RKO (cell line): ENCODE data around the gene ADAT3.

Source experiments
- DNase-seq: peaks from one replicate; pipeline ENCODE4 v3.0.0-alpha.2; 2016; ENCODE audit warnings: low spot score

The ADAT3 gene

DNA sequence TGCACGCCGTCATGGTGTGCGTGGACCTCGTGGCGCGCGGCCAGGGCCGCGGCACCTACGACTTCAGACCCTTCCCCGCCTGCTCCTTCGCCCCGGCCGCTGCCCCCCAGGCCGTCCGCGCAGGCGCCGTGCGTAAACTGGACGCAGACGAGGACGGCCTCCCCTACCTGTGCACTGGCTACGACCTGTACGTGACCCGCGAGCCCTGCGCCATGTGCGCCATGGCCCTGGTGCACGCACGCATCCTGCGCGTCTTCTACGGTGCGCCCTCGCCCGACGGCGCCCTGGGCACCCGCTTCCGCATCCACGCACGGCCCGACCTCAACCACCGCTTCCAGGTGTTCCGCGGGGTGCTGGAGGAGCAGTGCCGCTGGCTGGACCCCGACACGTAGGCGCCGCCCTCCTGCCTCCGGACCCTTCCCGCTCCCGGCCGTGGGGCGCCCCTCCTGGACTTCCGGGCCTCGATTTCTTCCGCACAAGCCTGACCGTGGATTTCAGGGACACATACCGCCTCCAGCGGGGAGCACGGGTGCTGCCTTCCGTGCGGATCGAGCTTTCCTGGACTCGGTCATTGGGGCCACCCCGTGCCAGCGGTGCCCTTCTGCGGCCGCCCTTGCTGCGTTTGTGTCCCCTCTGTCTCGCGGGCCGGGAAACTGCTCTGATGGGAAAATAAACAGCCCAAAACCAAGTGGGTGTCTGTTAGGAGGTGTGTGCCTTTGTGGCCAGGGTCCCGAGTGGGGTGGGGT is 7.7 kb downstream of the ADAT3 start:
- no peak for DNase-seq

DNA sequence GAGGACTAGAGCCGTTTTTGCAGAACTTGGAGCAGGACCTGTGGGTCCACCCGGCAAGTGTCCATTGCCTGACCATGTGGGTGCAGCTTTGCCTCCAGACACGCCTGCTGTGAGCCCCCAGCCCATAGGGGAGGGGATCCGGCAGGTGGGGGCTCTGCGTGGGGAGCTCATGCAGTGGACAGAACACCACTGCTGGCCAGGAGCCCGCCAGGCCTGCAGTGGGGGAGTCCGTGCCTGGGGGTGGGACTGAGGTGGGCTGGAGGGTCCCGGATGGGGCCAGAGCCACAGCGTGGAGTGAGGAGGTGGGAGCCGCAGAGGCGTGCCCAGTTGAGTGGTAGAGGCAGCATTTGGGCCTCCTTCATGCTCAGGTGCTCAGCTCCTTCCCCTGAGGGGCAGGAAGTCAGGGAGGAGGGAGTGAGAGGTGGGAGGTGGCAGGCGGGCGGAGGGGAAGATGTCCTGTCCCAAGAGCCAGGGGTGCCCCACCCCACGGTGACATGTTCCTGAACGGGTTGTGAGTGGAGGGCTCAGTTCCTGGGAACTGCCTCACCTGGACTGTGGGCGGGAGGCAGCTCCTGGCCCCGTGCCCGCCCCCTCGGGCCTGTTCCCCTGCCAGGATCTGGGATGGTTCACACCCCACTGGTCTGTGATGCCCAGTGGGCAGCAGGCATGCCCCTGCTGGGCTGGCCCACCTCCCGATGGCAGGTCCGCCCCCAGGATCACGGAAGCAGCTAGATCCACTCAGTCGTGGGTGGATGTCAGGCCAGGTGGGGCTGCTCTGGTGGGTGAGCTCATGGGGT is 8.8 kb downstream of the ADAT3 start:
- DNase-seq = no peak

DNA sequence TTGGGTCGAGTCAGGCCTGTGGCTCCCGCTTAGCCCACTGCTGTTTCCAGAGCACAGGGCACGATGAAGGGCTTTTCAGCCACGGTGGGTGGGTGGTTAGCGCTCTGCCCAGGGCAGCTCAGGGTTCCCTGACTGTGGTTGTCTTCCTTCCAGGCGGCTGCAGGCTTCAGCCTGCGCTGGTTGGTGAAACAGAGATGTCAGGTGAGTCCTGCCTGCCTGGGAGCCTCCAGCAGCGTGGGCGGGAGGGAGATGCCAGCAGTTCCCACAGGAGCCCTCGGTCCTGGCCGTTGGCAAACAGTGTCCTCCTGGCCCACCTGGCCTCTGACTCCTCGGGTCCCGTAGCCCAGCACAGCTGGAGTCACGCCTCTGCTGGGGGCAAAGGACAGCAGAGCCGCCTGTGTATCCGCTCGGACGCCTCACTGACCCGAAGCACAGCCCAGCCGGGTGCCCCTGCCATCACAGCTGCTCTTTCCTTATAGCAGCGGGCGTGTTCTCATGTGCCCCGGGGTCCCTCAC is 9.7 kb downstream of the ADAT3 start:
- no peak for DNase-seq

DNA sequence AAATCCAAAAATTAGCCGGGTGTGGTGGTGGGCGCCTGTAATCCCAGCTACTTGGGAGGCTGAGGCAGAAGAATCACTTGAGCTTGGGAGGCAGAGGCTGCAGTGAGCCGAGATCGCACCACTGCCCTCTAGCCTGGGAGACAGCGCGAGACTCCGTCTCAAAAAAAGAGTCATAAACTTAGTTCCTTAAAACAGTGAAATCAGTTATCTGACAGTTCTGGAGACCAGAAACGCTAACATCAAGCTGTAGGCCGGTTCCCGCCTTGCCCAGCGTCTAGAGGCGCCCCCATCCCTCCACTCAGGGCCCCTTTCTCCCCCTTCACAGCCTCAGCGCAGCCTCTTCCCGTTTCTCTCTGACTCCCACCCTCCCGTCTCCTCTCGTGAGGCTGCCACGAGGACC is 11.9 kb downstream of the ADAT3 start:
- DNase-seq = no peak

DNA sequence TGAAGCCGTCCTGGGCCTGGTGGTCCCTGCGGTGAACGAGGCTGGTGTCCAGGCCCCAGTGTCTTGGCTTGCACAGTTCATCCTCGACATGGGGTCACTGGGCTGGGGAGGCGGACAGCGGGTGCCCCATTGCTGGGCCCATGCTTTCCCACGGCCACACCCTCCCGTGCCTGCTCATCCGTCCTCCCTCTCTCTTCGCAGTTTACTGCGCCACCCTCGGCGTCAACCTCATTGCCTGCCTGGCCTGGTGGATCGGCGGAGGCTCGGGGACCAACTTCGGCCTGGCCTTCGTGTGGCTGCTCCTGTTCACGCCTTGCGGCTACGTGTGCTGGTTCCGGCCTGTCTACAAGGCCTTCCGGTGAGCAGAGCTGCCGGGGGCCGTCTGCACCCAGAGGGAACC is 12.7 kb downstream of the ADAT3 start:
- no peak for DNase-seq

DNA sequence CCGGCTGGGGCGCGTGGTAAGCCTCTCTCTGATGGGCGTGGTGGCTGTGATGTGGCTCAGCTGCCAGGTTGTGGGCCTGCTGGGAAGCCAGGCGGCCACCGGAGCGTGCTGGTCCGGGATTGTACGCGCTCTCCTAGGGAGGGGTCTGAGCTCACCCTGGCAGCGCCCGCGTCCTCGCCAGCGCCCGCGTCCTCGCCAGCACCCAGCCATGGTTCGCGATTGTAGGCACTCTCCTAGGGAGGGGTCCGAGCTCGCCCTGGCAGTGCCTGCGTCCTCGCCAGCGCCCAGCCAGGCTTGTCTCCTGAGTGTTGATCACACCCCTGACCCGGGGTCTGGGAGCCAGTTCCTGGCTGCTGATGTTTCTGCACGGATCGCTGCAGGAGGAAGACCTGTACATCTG is 13.8 kb downstream of the ADAT3 start:
- no peak for DNase-seq

DNA sequence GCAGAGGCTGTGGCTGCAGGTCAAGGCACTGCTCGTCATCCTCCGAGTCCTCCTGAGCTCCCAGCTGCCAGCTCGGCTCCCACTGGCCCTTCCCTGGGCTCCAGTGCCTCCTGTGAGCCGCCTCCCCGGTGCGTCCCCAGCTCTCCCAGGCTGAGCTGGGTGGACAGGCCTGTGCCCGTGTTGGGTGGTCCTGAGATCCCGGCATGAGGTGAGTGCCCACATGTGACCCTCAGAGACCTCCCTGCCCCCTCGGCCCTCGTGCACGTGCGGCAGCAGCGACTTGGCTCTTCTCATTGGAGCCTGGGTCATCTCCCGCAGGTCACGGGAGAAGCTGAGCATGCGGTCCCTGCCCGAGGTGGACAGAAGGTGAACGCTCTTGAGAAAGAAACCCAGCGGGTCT is 15.4 kb downstream of the ADAT3 start:
- DNase-seq = no peak

DNA sequence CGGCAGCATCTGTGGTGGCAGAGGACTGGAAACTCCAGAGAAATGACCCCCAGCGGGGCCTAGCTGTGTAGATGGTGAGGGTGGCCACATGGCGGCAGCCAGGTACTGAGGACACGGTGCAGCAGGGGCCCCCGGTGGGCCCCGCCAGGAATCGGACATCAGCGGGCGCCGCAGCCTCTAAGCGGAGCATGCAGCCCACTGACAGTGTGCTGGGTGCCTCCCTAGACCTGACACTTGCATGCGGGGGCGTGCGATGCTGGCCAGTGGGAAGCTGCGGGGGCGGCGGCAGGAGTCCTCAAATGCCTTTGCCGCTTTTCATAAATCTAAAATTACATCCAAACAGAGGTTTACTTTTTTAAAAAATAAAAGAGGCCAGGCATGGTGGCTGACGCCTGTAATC is 16.1 kb downstream of the ADAT3 start:
- no peak for DNase-seq

DNA sequence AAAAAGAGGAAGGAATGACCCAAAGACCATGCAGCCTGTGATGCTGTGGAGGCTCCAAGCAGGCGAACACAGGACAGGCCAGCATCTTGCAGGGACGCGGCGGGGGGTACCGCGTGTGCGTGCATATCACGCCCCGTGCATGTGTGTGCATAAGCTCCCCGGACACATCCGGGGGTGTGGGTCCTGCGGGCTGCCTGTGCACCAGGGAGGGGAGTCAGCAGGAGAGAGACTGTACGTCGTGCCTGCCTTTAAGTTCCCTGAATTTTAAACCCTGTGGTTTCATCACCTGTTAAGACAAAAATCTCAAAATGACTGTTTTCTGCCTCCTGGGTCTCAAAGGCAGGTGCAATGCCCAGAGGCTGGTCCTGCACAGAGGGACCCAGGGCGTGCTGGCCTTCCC is 16.6 kb downstream of the ADAT3 start:
- no peak for DNase-seq

DNA sequence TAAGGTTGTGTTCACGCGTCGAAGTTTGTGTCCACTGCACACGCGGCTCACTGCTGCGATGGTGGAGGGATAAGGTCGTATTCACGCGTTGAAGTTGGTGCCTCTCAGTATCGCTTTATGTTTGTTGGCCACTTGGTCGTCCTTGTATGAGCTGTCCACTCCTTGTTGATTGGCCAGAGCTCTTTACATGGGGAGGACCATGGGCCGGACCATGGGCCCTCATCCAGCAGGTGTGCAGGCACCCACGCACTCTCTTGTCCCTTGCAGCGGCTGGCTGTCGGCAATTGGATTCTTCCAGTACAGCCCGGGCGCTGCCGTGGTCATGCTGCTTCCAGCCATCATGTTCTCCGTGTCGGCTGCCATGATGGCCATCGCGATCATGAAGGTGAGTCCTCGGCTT is 17.6 kb downstream of the ADAT3 start:
- no peak for DNase-seq

DNA sequence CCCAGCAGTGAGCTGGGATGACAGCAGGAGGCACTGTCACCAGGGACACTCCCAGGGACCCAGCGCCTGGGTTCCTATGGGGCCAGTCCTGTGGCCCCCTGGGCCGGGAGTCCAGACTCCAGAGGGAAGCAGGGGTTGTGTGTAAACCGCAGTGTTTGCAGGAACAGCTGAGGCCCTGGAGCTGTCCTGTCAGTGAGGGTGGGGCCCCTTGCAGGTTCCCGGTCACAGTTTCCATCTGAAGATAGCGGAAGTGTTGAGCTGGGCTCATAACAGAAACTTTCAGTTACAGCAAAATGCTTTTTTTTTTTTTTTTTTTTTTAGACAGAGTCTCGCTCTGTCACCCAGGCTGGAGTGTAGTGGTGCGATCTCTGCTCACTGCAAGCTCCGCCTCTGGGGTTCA is 18.1 kb downstream of the ADAT3 start:
- DNase-seq = no peak

DNA sequence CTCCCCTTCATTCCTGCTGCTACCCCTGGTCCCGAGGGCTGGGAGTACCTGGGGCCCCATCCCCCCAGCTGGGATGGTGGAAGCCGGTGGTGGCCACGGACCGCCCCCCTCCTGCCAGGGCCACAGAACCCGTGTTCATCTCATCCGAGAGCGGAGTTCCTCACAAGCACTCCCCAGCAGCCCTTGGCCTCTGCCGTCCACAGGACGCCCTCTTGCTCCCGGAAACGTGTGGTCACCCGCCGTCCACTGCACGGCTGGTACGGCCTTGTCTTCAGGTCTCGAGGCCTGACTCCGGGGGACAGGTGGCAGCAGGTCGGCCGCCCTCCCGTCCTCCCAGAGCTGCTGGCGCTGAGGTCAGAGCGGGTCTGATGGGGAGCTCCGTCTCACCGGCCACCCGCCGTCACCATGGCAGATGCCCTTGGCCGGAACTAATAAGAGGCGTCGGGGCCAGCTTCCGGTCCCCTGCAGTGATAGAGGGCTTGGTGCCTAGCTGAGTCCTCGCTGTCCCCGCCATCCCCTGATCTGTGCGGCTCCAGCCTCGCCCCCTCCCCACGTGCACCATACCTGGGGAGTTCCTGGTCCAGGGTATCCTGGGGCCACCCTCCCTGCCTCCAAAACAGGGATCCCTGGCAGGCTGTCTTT is 19.2 kb downstream of the ADAT3 start:
- DNase-seq = no peak

DNA sequence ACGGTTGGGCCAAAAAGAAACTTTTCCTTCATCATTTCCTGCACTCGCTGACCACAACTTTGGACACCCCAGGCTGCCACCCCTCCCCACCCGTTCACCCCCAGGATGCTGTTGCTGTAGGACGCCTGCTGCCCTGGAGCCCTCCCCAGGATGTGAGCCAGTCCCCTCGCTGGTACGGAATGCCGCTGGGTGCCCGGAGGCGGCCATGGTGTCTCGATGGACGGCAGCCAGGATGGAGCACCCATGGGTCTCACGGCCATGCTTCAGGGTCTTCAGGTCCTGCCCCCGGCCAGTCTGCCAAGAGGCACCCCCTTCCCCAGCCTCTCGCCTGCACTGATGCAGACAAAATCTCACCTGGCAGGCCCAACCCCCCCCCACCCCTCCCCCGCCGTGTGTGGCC is 20.3 kb downstream of the ADAT3 start:
- no peak for DNase-seq

DNA sequence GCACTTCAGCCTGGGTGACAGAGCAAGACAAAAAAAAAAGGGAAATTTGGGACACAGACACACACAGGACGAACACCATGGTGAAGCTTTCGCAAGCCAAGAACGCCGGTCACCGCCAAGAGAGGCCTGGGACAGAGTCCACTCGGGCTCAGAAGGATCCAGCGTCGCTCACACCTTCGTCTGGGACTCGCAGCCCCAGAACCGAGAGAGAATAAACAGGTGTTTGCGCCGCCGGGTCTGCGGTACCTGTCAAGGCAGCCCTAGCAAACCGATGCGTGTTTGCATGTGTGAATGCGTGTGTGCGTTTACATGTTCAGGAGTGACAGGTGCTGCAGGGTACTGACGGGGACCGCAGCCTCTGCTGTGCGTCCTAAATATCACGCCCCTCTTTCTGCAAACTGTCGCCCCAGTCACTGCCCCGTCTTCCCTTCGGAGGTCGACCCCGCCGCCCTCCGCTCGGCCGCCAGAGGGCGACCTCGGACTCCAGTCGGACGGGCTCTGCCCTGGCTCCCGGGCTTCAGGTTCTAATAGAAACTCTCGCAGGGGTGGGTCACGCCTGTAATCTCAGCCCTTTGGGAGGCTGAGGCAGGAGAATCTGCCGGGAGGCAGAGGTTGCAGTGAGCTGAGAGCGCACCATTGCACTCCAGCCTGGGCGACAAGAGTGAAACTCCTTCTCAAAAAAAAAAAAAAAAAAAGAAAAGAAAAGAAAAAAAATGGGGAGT is 24.0 kb downstream of the ADAT3 start:
- peak; percentile 75 for DNase-seq

DNA sequence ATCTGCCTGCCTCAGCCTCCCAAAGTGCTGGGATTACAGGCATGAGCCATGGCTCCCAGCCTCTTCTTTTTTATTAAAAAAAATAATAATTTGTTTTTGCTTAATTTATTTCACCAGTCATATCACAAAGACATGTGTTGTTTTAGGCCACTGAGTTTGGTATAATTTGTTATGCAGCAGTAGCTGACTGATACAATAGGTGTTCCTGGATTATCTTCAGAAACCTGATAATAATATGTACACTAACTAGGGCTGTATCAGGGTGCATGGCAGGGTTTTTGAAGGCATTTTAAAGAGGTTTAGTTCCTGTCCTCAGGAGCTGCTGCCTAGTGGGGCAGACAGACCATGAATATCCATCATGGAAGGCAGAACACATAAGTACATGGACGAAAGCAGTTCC is 26.2 kb downstream of the ADAT3 start:
- no peak for DNase-seq

DNA sequence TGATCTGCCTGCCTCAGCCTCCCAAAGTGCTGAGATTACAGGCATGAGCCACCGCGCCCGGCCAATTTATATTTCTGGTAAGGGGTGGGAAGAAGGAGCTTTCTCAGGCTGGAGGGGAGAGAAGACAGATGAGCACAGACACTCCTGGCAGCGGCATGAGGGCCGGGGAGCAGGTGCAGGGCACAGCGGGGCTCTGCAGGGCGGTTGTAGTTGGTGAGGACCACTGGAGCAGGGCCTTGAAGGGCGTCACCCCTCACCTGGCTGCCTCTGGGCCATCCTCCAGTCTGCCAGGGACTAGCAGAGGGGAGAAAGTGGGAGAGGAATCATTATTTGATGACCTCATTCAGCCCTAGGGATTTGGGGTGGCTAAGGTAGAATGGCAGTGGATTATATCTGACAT is 27.2 kb downstream of the ADAT3 start:
- DNase-seq = no peak

DNA sequence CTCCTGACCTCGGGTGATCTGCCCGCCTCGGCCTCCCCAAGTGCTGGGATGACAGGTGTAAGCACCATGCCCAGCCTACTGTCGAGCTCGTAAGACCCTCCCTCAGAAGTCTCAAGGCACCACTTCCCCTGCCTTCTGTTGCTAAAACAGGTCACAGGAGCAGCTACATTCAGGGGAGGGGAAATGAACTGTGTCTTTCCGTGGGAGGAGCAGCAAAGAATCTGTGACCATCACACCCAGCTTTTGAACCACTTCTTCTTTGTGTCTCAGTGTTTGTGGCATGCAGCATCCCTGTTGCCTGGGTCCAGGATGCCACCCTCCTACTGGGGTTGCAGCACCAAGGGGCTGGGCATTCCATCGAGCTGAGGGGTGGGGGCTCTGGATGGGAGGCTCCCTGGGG is 28.0 kb downstream of the ADAT3 start:
- no peak for DNase-seq

DNA sequence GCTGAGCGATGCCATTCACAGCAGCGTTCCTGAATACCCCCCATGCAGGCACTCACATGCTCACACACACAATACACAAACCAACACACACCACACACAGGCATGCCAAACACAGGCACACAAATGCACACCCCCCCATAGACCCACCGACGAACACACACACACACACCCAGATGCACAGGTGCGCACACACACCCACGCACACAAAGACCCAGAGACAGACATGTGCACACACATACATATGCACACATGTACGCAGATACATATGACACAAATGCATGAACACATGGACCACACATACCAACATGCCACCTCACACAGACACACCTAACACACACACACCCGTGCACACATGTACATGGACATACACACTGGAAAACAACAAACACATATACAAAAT is 28.7 kb downstream of the ADAT3 start:
- no peak for DNase-seq

DNA sequence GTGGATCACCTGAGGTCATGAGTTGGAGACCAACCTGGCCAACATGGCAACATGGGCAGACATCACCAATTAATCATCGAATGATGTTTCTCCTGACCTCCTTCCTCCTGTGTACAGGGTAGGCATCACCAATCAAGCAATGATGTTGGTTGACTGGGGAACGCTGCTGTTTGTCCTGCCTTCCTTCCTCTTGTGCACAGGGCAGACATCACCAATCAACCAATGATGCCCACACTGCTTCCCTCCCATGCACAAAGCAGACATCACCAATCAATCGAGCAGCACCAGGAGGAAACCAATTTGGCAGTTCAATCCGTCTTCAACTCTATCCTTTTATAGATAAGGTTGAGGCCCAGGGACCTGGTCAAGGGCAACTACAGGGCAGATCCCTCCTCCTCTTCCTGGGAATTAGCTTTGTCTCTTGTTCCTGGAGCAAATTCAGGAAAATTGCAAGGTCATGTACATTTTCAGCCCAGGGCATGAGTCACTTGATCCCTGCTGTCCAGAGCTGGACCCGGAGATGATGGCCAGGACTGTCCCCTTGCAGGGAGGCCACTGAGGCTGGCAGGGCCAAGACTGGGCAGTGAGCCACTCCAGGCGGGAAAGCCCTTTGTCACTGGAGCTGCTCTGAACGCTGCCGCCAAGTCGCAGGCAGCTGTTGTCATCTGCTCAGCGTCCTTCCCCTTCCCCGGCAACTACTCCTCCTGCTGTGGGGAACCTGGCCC is 30.4 kb downstream of the ADAT3 start:
- DNase-seq = peak; percentile 49

DNA sequence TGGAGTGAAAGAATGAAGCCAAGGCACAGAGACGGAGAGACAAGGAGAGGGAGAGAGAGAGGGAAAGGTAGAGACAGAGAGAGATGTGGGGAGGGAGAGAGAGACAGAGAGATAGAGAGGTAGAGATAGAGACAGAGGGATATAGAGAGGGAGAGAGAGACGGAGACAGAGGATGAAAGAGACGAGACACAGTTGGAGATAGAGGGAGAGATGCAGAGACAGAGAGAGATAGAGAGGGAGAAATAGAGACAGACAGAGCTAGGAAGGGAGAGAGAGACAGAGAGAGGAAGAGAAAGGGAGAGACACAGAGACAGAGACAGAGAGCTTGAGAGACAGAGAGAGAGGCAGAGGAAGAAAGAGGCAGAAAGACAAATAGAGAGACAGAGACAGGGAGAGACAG is 31.2 kb downstream of the ADAT3 start:
- DNase-seq = no peak

DNA sequence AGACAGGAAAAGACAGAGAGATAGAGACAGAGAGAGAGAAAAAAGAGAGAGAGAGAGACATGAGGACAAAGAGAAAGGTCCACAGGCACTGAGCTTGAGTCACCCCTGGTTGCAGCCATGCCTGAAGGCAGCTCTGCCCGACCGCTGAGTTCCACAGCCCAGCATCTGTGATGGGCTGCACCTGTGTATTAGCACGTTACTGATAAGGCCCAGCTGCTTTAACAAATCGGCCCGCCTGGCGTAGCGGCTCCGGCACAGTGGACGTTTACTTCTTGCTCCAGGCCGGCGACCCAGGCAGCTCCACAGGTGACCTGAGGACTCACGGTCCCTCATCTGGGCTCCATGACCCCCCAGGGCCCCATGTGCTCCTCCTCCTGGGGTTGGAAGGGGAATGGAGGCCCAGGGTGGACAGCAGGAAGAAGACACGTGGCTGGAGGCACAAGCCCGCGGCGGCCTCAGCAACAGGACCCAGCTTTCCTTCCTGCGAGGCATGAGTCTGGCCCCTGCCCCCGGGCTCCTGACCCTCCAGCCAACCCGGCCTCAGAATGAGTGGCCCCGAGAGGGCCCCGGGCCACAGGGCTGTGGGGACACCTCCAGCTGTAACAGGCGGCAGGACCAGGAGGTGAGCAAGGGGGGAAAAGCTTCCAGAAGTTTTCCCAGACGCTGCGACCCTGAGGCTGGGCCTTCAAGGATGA is 31.9 kb downstream of the ADAT3 start:
- DNase-seq = no peak
